IMR-90 (cell line): Measurements from ENCODE around the gene PFKP. TPM values are rescaled to one million over a fixed set of nuclear protein-coding genes. Genes with fewer than 3 reads are reported as not detected.

ENCODE experiments used
- ELK1 ChIP-seq: fragments of 150-350 bp; IDR thresholded peaks from 2 replicates; pipeline ENCODE4 v1.6.1; 2016; ENCODE audit warnings: low read depth, mild to moderate bottlenecking, low read length, moderate library complexity, borderline replicate concordance
- polyA plus RNA-seq, 3 experiments: library from polyadenylated mRNA; depleted of rRNA; stranded (reverse); fragments of >200 nt; gene quantifications; 2 replicates each; pipeline ENCODE4 v1.2.3, GENCODE V29; 2012; ENCODE audit warnings: low replicate concordance in 1 of 3
- total RNA-seq: library from RNA; depleted of rRNA; stranded (reverse); fragments of >200 nt; gene quantifications from 2 replicates; pipeline ENCODE4 v1.2.3, GENCODE V29; 2012

PFKP gene
- total and polyA plus RNA-seq, 2 of the 4 experiments (the other 2 are of a cell fraction) = 223 to 294 TPM

GRCh38 chr10:3068201-3068967 lies 1.0 kb downstream of the PFKP start (continued):
- no peak for TF ChIP-seq ELK1
